ENCODE measurements around the gene VPS26A. TPM values are rescaled to one million over a fixed set of nuclear protein-coding genes. Genes with fewer than 3 reads are reported as not detected.

Gene VPS26A
- total RNA-seq, 1 experiment from 2014 or later: 90.0 TPM

DNA sequence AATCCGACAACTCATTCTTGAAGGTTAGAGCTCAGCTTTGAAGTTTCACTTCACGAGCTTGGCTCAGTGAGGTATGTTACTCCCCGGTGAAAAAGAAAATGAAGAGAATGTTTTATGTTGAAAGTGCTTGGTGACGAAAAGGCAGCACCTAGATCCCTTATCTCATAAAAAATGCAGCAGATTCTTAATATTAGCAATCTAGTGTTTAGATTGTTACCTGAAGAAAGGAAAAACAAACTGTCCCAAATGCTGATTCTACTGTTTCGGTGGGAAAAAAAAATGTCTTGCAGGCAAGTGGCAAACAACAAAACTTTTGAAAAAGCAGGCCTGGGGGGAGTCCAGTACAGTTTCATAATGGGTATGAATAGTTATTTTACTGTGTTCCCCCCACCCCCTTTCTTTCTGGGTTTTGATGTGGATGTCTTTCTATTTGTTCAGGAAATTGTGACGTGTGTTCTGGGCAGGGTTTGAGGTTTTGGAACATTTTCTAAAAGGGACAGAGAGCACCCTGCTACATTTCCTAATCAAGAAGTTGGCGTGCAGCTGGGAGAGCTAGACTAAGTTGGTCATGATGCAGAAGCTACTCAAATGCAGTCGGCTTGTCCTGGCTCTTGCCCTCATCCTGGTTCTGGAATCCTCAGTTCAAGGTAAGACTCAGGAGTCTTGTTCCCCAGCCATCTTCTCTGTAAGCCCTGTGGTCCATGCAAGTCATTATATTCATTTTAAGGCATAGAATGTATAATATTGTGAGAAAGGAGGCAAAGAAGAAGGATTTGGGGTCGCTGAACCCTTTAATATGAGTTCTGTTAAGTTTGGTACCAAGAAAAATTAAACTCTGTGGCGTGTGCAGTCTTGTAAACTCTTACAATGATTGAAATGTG is 36.1 kb upstream of the VPS26A start, which contains the start of gene SRGN:
TSS of gene SRGN (plus strand) at position 514 of the 881 bp plus-strand sequence. CDS start at position 569, 55 bp downstream.
- H3K4me2 ChIP-seq: peak within 1 kb of the TSS; percentile 53

GRCh38 chr10:69088471-69088769 is 35.6 kb upstream of the VPS26A start:
- no peaks in the 10 kb centered on the region for H3K9me3 ChIP-seq (ENCODE audit: insufficient read depth, low read depth)
- TF ChIP-seq EZH2 (IDR thresholded peaks at IDR 0.05; ENCODE audit: low read depth): no peak
- no peak for TF ChIP-seq CTCF (conservative IDR thresholded peaks at IDR 0.05)
- no peaks in the 10 kb centered on the region for H3K9me2 ChIP-seq (ENCODE audit: insufficient read depth)
- no peaks in the 10 kb centered on the region for H3K36me3 ChIP-seq (ENCODE audit: low read depth)
- peaks cover 7% of the 10 kb centered on the region; the same call in 1 of the 2 replicates for H3K4me1 ChIP-seq (replicated peaks; ENCODE audit: insufficient read depth)
- peak overlapping the region; percentile 59 for H3K27ac ChIP-seq
- no peaks in the 10 kb centered on the region for H4K20me1 ChIP-seq (ENCODE audit: insufficient read depth)
- ChIA-PET POLR2A (ENCODE audit: unreplicated experiment) (interaction anchor here (0.5 to 0.9 kb wide), 3 partner anchors 61 to 758 kb away, joined by 3 to 12 read pairs (median 8); no protein-coding TSS in a partner anchor), CTCF (interaction anchor here (0.6 to 0.7 kb wide), 2 partner anchors 8 to 132 kb away, joined by 3 read pairs; partner anchors contain the start of gene DDX21)
- peak overlapping the region; percentile 53 for H3K4me2 ChIP-seq
- no peak overlapping the region; the same call in 1 of the 2 replicates for H2AFZ ChIP-seq
- H3K27me3 ChIP-seq (ENCODE audit: insufficient read depth, low read depth): no peaks in the 10 kb centered on the region
- peak overlapping the region; percentile 48; the same call in 1 of the 2 replicates for H3K4me3 ChIP-seq
- intact Hi-C loops (cut with micrococcal nuclease; ENCODE audit: unreplicated experiment): no loop called here
- DNase-seq: no peak
- H3F3A ChIP-seq (ENCODE audit: insufficient read depth, low read depth): no peaks in the 10 kb centered on the region
- peaks cover 9% of the 10 kb centered on the region; the same call in 1 of the 2 replicates for H3K79me2 ChIP-seq (ENCODE audit: low read depth)
- TSS peak; percentile 83 for BruUV-seq (replicated peaks)

More for the DNA sequence above, 36.1 kb upstream of the VPS26A start, which contains the start of gene SRGN:
- no peaks in the 10 kb centered on the region for H3K9me3 ChIP-seq (ENCODE audit: insufficient read depth, low read depth)
- no peaks in the 10 kb centered on the region for H4K20me1 ChIP-seq (ENCODE audit: insufficient read depth)
- TF ChIP-seq EZH2 (IDR thresholded peaks at IDR 0.05; ENCODE audit: low read depth) (no peak), CTCF (conservative IDR thresholded peaks at IDR 0.05) (no peak)
- H3K4me1 ChIP-seq (replicated peaks; ENCODE audit: insufficient read depth): peaks cover 4% of the 10 kb centered on the region; the same call in 1 of the 2 replicates
- POLR2A ChIA-PET (ENCODE audit: unreplicated experiment): interaction anchor here (0.5 to 0.9 kb wide), 3 partner anchors 60 to 757 kb away, joined by 3 to 12 read pairs (median 8); no protein-coding TSS in a partner anchor
- CTCF ChIA-PET: interaction anchor here (0.6 to 0.7 kb wide), 3 partner anchors 9 to 428 kb away, joined by 3 read pairs; partner anchors contain the start of gene DDX21
- H3K9me2 ChIP-seq (ENCODE audit: insufficient read depth): no peaks in the 10 kb centered on the region
- BruUV-seq (replicated peaks): no TSS peak
- no peaks in the 10 kb centered on the region for H3K27me3 ChIP-seq (ENCODE audit: insufficient read depth, low read depth)
- no peaks in the 10 kb centered on the region for H3K36me3 ChIP-seq (ENCODE audit: low read depth)
- H3K79me2 ChIP-seq (ENCODE audit: low read depth): peaks cover 9% of the 10 kb centered on the region; the same call in 1 of the 2 replicates
- intact Hi-C loops (cut with micrococcal nuclease; ENCODE audit: unreplicated experiment): no loop called here
- H2AFZ ChIP-seq: no peak within 1 kb of the TSS; the same call in 1 of the 2 replicates
- H3K4me3 ChIP-seq: peak within 1 kb of the TSS; percentile 48
- no peaks in the 10 kb centered on the region for H3F3A ChIP-seq (ENCODE audit: insufficient read depth, low read depth)
- peak within 1 kb of the TSS; percentile 59 for H3K27ac ChIP-seq
- DNase-seq: peak; percentile 23 to 63

- Histone ChIP-seq H3K9me3 (ENCODE audit: insufficient read depth, low read depth) (no peaks in the 10 kb centered on the region), H3K36me3 (ENCODE audit: low read depth) (no peaks in the 10 kb centered on the region), H3K27me3 (ENCODE audit: insufficient read depth, low read depth) (no peaks in the 10 kb centered on the region), H3F3A (ENCODE audit: insufficient read depth, low read depth) (no peaks in the 10 kb centered on the region), H4K20me1 (ENCODE audit: insufficient read depth) (no peaks in the 10 kb centered on the region), H3K9me2 (ENCODE audit: insufficient read depth) (no peaks in the 10 kb centered on the region), H3K27ac (peak overlapping the region; percentile 59), H3K4me1 (replicated peaks; ENCODE audit: insufficient read depth) (peaks cover 7% of the 10 kb centered on the region; the same call in 1 of the 2 replicates), H2AFZ (no peak overlapping the region), H3K79me2 (ENCODE audit: low read depth) (peaks cover 9% of the 10 kb centered on the region; the same call in 1 of the 2 replicates), H3K4me3 (peak overlapping the region; percentile 48; the same call in 1 of the 2 replicates), H3K4me2 (peak overlapping the region; percentile 53)
- DNase-seq: peak in 1 of 2 experiments; percentile 61
- ChIA-PET CTCF (no interaction called here), POLR2A (ENCODE audit: unreplicated experiment) (interaction anchor here (0.6 kb wide), 1 partner anchor 61 kb away, joined by 3 read pairs; no protein-coding TSS in a partner anchor)
- intact Hi-C loops (cut with micrococcal nuclease; ENCODE audit: unreplicated experiment): no loop called here
- no TSS peak for BruUV-seq (replicated peaks)
- no peak for TF ChIP-seq EZH2 (IDR thresholded peaks at IDR 0.05; ENCODE audit: low read depth)
- TF ChIP-seq CTCF (conservative IDR thresholded peaks at IDR 0.05): no peak
Observed at GRCh38 chr10:69088801-69089501, 35.0 kb upstream of the VPS26A start.
